HCT116 (cell line): Measurements from ENCODE around the gene GRID2. TPM values are rescaled to one million over a fixed set of nuclear protein-coding genes. Genes with fewer than 3 reads are reported as not detected.

ENCODE experiments used
- ATAC-seq: fragments of 200-7000 bp; cut with Tn5 transposase; 2 replicates; pipeline ENCODE4 v1.9.1; 2020; ENCODE audit warnings: mild to moderate bottlenecking, moderate library complexity
- BruUV-seq: library from RNA; stranded (reverse); fragments of 400-500 nt; replicated peaks from 2 replicates; lab custom pipeline; 2021; lab: Mats Ljungman, UMichigan
- CTCF ChIA-PET: fragments of 300-600 bp; sonication (Branson Sonifier 250); formaldehyde crosslinking; loops from one replicate; lab custom pipeline; 2021; ENCODE audit warnings: antibody characterized with exemption; lab: Charles Lee
- POLR2A ChIA-PET: fragments of 300-600, 350-600 bp; sonication (Branson Sonifier 250); formaldehyde crosslinking; loops from one replicate; lab custom pipeline; 2021; ENCODE audit warnings: antibody characterized with exemption; lab: Charles Lee
- RAD21 ChIA-PET, 2 experiments: fragments of 300-600 bp; sonication (Branson Sonifier 250); formaldehyde crosslinking; loops; one replicate each; lab custom pipeline; 2023; ENCODE audit warnings: low total read pairs in 2 of 2; ENCODE audit not compliant: uncharacterized antibody in 2 of 2, unreplicated experiment in 2 of 2, low non-redundant PET in 1 of 2; lab: Charles Lee
- DNase-seq: peaks from one replicate; pipeline ENCODE4 v3.0.0-alpha.2; 2010; ENCODE audit warnings: low read depth, low spot score
- H2AFZ ChIP-seq: fragments of 200-600 bp; shearing (Covaris generic), sonication (generic); 2 replicates; pipeline ENCODE4 v1.6.1; 2017; ENCODE audit warnings: low read depth, mixed run types, mixed read lengths, antibody characterized with exemption, low read length; ENCODE audit not compliant: poor library complexity, severe bottlenecking
- H3K27ac ChIP-seq: 2 replicates; pipeline ENCODE4 v1.5.1; 2012; ENCODE audit warnings: low read depth, low read length
- H3K27me3 ChIP-seq: fragments of 200-600 bp; sonication (generic); 2 replicates; pipeline ENCODE4 v1.6.1; 2016; ENCODE audit warnings: mixed run types, low read length, mixed read lengths; ENCODE audit not compliant: insufficient read depth
- H3K36me3 ChIP-seq, 2 experiments: fragments of 200-500 bp in 1 of 2; fragments of 200-600 bp in 1 of 2; sonication (Bioruptor generic) in 1 of 2; sonication (generic) in 1 of 2; 2 replicates each; pipeline versions ENCODE4 v1.5.1 to v1.6.1; 2014 to 2016; ENCODE audit warnings: low read length in 2 of 2, inconsistent platforms in 1 of 2, mixed read lengths in 1 of 2, mixed run types in 1 of 2; ENCODE audit not compliant: insufficient read depth in 2 of 2, control insufficient read depth in 1 of 2
- H3K4me1 ChIP-seq, 2 experiments: fragments of 200-600 bp in 1 of 2; sonication (generic) in 1 of 2; 2 replicates each; pipeline versions ENCODE4 v1.5.1 to v1.6.1; 2012 to 2017; ENCODE audit warnings: low read length in 2 of 2, inconsistent platforms in 1 of 2, mild to moderate bottlenecking in 1 of 2, mixed read lengths in 1 of 2, mixed run types in 1 of 2, moderate library complexity in 1 of 2; ENCODE audit not compliant: insufficient read depth in 2 of 2, control insufficient read depth in 1 of 2
- H3K4me2 ChIP-seq: fragments of 200-600 bp; sonication (generic); 2 replicates; pipeline ENCODE4 v1.6.1; 2017; ENCODE audit warnings: mixed run types, low read length, mixed read lengths
- H3K4me3 ChIP-seq, 2 experiments: fragments of 200-600 bp in 1 of 2; sonication (generic) in 1 of 2; replicated peaks in 1 of 2; 2 replicates each; pipeline ENCODE4 v1.5.1; 2011 to 2016; ENCODE audit warnings: low read length in 2 of 2, control low read depth in 1 of 2, low read depth in 1 of 2, mild to moderate bottlenecking in 1 of 2, mixed read lengths in 1 of 2, mixed run types in 1 of 2
- H3K79me2 ChIP-seq: fragments of 200-600 bp; sonication (generic); 2 replicates; pipeline ENCODE4 v1.6.1; 2017; ENCODE audit warnings: mild to moderate bottlenecking, mixed run types, low read length, moderate library complexity, mixed read lengths; ENCODE audit not compliant: insufficient read depth
- H3K9ac ChIP-seq: fragments of 200-600 bp; sonication (generic); 2 replicates; pipeline ENCODE4 v1.6.1; 2016; ENCODE audit warnings: low read length, mixed read lengths
- H3K9me2 ChIP-seq: fragments of 200-600 bp; sonication (generic), shearing (Covaris generic); 2 replicates; pipeline ENCODE4 v1.6.1; 2017; ENCODE audit warnings: mixed run types, mild to moderate bottlenecking, moderate library complexity; ENCODE audit not compliant: insufficient read depth
- H3K9me3 ChIP-seq, 2 experiments: fragments of 200-500 bp in 1 of 2; fragments of 200-600 bp in 1 of 2; sonication (Bioruptor generic) in 1 of 2; sonication (generic) in 1 of 2; 2 replicates each; pipeline ENCODE4 v1.6.1; 2014 to 2017; ENCODE audit warnings: low read length in 2 of 2, mixed read lengths in 2 of 2, inconsistent platforms in 1 of 2, low read depth in 1 of 2, mild to moderate bottlenecking in 1 of 2, mixed run types in 1 of 2, moderate library complexity in 1 of 2; ENCODE audit not compliant: control insufficient read depth in 1 of 2, insufficient read depth in 1 of 2
- H4K20me1 ChIP-seq: fragments of 200-600 bp; sonication (generic), shearing (Covaris generic); 2 replicates; pipeline ENCODE4 v1.6.1; 2017; ENCODE audit warnings: mixed run types, mild to moderate bottlenecking, moderate library complexity; ENCODE audit not compliant: insufficient read depth
- CBX3 ChIP-seq: IDR thresholded peaks from 2 replicates; pipeline ENCODE4 v1.6.1; 2012; ENCODE audit warnings: low read depth
- CEBPB ChIP-seq: IDR thresholded peaks from 2 replicates; pipeline ENCODE4 v1.6.1; 2012; ENCODE audit warnings: low read depth
- ELF1 ChIP-seq: IDR thresholded peaks from 2 replicates; pipeline ENCODE4 v1.6.1; 2012; ENCODE audit warnings: low read depth, borderline replicate concordance
- MAX ChIP-seq: IDR thresholded peaks from 2 replicates; pipeline ENCODE4 v1.6.1; 2012
- RAD21 ChIP-seq: IDR thresholded peaks from 2 replicates; pipeline ENCODE4 v1.6.1; 2012; ENCODE audit warnings: low read depth, mild to moderate bottlenecking
- SIN3A ChIP-seq: IDR thresholded peaks from 2 replicates; pipeline ENCODE4 v1.6.1; 2012; ENCODE audit warnings: low read depth
- SRF ChIP-seq: IDR thresholded peaks from 2 replicates; pipeline ENCODE4 v1.6.1; 2012; ENCODE audit warnings: low read depth
- ZBTB33 ChIP-seq: IDR thresholded peaks from 2 replicates; pipeline ENCODE4 v1.6.1; 2011; ENCODE audit warnings: mild to moderate bottlenecking, low read length, moderate library complexity; ENCODE audit not compliant: insufficient replicate concordance; ENCODE audit errors: extremely low read depth
- intact Hi-C: fragments of 100-400 bp; cut with micrococcal nuclease; formaldehyde crosslinking; loops from 2 replicates; pipeline ENCODE4 v1.10.0; 2022
- total RNA-seq: library from RNA; stranded (reverse); gene quantifications from one replicate; pipeline ENCODE4 v1.2.1, GENCODE V29; 2021; ENCODE audit not compliant: unreplicated experiment

The GRID2 gene
- total RNA-seq, 1 experiment from 2014 or later = not detected

GRCh38 chr4:92328095-92328494, 24.3 kb downstream of the GRID2 start:
- no peak for TF ChIP-seq CEBPB
- TF ChIP-seq ELF1 = no peak
- no peak for TF ChIP-seq SRF
- no peak for TF ChIP-seq CBX3
- no peak for TF ChIP-seq SIN3A
- POLR2A ChIA-PET = no interaction called here
- no peaks in the 10 kb centered on the region for H3K27me3 ChIP-seq
- no peak overlapping the region for H3K4me2 ChIP-seq
- H3K9ac ChIP-seq = no peak overlapping the region
- no peak overlapping the region for H3K4me3 ChIP-seq
- ATAC-seq = no peak
- intact Hi-C loops = no loop called here
- RAD21 ChIA-PET = no interaction called here
- no peaks in the 10 kb centered on the region for H3K4me1 ChIP-seq
- H3K27ac ChIP-seq = no peak overlapping the region
- no peaks in the 10 kb centered on the region for H3K79me2 ChIP-seq
- no peaks in the 10 kb centered on the region for H3K36me3 ChIP-seq
- H3K9me2 ChIP-seq = no peaks in the 10 kb centered on the region
- no peak for DNase-seq
- no peaks in the 10 kb centered on the region for H3K9me3 ChIP-seq
- no peak overlapping the region for H2AFZ ChIP-seq
- H4K20me1 ChIP-seq = no peaks in the 10 kb centered on the region
- CTCF ChIA-PET = no interaction called here
- no TSS peak for BruUV-seq

GRCh38 chr4:92333016-92333415, 29.2 kb downstream of the GRID2 start:
- no peak for ATAC-seq
- CTCF ChIA-PET = no interaction called here
- POLR2A ChIA-PET = no interaction called here

More at GRCh38 chr4:92333016-92333415, 29.2 kb downstream of the GRID2 start:
- H3K27me3 ChIP-seq = no peaks in the 10 kb centered on the region
- no peaks in the 10 kb centered on the region for H4K20me1 ChIP-seq
- no peaks in the 10 kb centered on the region for H3K9me3 ChIP-seq
- H3K9ac ChIP-seq = no peak overlapping the region
- H3K36me3 ChIP-seq = no peaks in the 10 kb centered on the region
- RAD21 ChIA-PET = no interaction called here
- TF ChIP-seq ELF1 = no peak
- TF ChIP-seq ZBTB33 = no peak
- TF ChIP-seq RAD21 = no peak
- TF ChIP-seq MAX = no peak
- BruUV-seq = no TSS peak
- no peaks in the 10 kb centered on the region for H3K4me1 ChIP-seq
- H3K4me3 ChIP-seq = no peak overlapping the region
- H3K79me2 ChIP-seq = no peaks in the 10 kb centered on the region
- H3K4me2 ChIP-seq = no peak overlapping the region
- no peak for DNase-seq
- no peak overlapping the region for H2AFZ ChIP-seq
- no peaks in the 10 kb centered on the region for H3K9me2 ChIP-seq
- intact Hi-C loops = no loop called here
- H3K27ac ChIP-seq = no peak overlapping the region
